Measurements from ENCODE around the gene TOGARAM2. TPM values are rescaled to one million over a fixed set of nuclear protein-coding genes. Genes with fewer than 3 reads are reported as not detected.

Gene TOGARAM2
- total and polyA plus RNA-seq, 10 of the 15 experiments (the other 5 are each of a cell fraction or from before 2014, with no cell fraction given), result 0.01 to 0.06 (median 0.03) TPM; not detected in 7

DNA sequence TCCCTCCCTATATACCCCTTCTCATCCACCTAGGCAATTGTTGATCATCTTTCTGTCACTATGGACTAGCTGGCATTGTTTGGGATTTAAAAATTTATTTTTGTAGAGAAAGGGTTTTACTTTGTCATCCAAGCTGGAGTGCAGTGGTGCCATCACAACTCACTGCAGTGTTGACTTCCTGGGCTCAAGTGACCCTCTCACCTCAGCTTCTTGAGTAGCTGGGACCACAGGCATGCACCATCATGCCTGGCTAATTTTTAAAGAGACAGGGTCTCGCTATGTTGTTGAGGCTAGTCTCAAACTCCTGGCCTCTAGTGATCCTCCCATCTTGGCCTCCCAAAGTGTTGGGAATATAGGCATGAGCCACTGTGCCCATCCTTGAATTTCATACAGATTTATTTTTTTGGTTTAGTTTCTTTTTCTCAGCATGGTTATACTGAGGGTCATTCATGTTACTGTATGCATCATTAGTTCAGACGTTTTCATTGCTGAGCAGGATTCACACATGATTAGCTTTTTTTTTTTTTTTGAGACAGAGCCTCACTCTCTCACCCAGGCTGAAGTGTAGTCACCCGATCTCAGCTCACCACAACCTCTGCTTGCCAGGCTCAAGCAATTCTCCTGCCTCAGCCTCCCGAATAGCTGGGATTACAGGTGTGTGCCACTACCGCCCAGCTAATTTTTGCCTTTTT, 101.9 kb downstream of the TOGARAM2 start:
- DNase-seq (ENCODE audit: low read depth, low spot score) (peak; percentile 55), ATAC-seq (peak; percentile 95), FAIRE-seq (peak; percentile 54)
- Histone ChIP-seq H3K9ac (ENCODE audit: control insufficient read depth, insufficient read depth, low read length) (peak overlapping the region; percentile 21; the same call in 1 of the 2 replicates), H3K79me2 (ENCODE audit: control insufficient read depth, insufficient read depth, low read length) (no peaks in the 10 kb centered on the region), H3K27me3 (replicated peaks in 1 of 2; ENCODE audit: control insufficient read depth in 2 of 2, insufficient read depth in 2 of 2, low read length in 1 of 2) (no peaks in the 10 kb centered on the region), H3K4me1 (ENCODE audit: control insufficient read depth, insufficient read depth, low read length) (peaks cover 16% of the 10 kb centered on the region), H3K4me3 (peak overlapping the region; percentile 46; the same call in 1 of the 2 replicates), H4K20me1 (ENCODE audit: control insufficient read depth, insufficient read depth) (no peaks in the 10 kb centered on the region), H2AFZ (ENCODE audit: control insufficient read depth, low read depth, low read length) (peak overlapping the region; percentile 92), H3K27ac (ENCODE audit: control insufficient read depth, insufficient read depth) (peak overlapping the region; percentile 57), H3K9me3 (replicated peaks; ENCODE audit: control insufficient read depth, insufficient read depth, low read length) (peaks cover 5% of the 10 kb centered on the region; the same call in 1 of the 3 replicates), H3K4me2 (ENCODE audit: control insufficient read depth, insufficient read depth) (peak overlapping the region; percentile 36; the same call in 1 of the 2 replicates), H3K36me3 (ENCODE audit: control insufficient read depth in 2 of 2, insufficient read depth in 2 of 2, low read length in 1 of 2) (no peaks in the 10 kb centered on the region; a peak in 1 of 4 replicates)
- in situ Hi-C loops (cut with MboI), result no loop called here
- TF ChIP-seq PAX5 (IDR thresholded peaks at IDR 0.05; ENCODE audit: borderline replicate concordance, low read depth, low read length) (0 out of 2 replicates have a peak, but pooled peaks have one; percentile 41), ZNF384 (IDR thresholded peaks at IDR 0.05; ENCODE audit: borderline replicate concordance, low read depth, low read length) (0 out of 2 replicates have a peak, but pooled peaks have one; percentile 34), ZNF24 (IDR thresholded peaks at IDR 0.05) (peak; percentile 78), RUNX3 (IDR thresholded peaks at IDR 0.05; ENCODE audit: low read length) (peak; percentile 55; the same call in 1 of the 2 replicates), CHD4 (IDR thresholded peaks at IDR 0.05) (no peak)
- SMC1A ChIA-PET (ENCODE audit: uncharacterized antibody, unreplicated experiment), result interaction anchor here (0.7 to 1.9 kb wide), 6 partner anchors 9 to 47 kb away, joined by 3 to 5 read pairs (median 4); partner anchors contain the start of gene PCARE
- 6% methylated on average over 5 of the region's 5 CpGs for WGBS (ENCODE audit: insufficient coverage, insufficient replicate concordance, low lambda C conversion rate, missing lambda C conversion rate)
- no TSS peak for BruUV-seq (replicated peaks)
- RAD21 ChIA-PET (ENCODE audit: unreplicated experiment), result interaction anchor here (1.0 to 1.6 kb wide), 5 partner anchors 9 to 48 kb away, joined by 3 to 6 read pairs (median 3); partner anchors contain the start of gene PCARE
- CTCF ChIA-PET, result interaction anchor here (1.2 to 1.3 kb wide), 2 partner anchors 21 to 511 kb away, joined by 3 read pairs; no protein-coding TSS in a partner anchor
- POLR2A ChIA-PET, result interaction anchor here (0.6 kb wide), 1 partner anchor 67 kb away, joined by 3 read pairs; no protein-coding TSS in a partner anchor
- intact Hi-C loops (cut with micrococcal nuclease; ENCODE audit: unreplicated experiment), result no loop called here

DNA sequence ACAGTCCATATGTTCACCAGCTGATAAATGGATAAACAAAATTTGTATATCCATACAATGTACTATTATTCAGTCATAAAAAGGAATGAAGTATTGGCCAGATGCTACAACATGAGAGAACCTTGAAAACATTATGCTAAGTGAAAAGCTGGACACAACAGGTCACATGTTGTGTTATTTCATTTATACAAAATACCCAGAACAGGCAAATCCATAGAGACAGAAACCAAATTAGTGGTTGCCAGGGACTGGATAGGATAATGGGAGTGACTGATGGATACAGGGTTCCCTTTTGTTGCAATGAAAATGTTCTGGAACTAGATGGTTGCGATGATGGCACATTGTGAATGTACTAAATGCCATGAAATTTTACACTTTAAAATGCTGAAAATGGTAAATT, 103.5 kb downstream of the TOGARAM2 start:
- Histone ChIP-seq H2AFZ (ENCODE audit: control insufficient read depth, low read depth, low read length) (no peak overlapping the region), H3K9ac (ENCODE audit: control insufficient read depth, insufficient read depth, low read length) (no peak overlapping the region), H3K27ac (ENCODE audit: control insufficient read depth, insufficient read depth) (no peak overlapping the region), H3K4me2 (ENCODE audit: control insufficient read depth, insufficient read depth) (no peak overlapping the region), H4K20me1 (ENCODE audit: control insufficient read depth, insufficient read depth) (no peaks in the 10 kb centered on the region), H3K4me3 (no peak overlapping the region), H3K27me3 (replicated peaks in 1 of 2; ENCODE audit: control insufficient read depth in 2 of 2, insufficient read depth in 2 of 2, low read length in 1 of 2) (no peaks in the 10 kb centered on the region), H3K9me3 (replicated peaks; ENCODE audit: control insufficient read depth, insufficient read depth, low read length) (peaks cover 2% of the 10 kb centered on the region; the same call in 1 of the 3 replicates), H3K79me2 (ENCODE audit: control insufficient read depth, insufficient read depth, low read length) (no peaks in the 10 kb centered on the region), H3K36me3 (ENCODE audit: control insufficient read depth in 2 of 2, insufficient read depth in 2 of 2, low read length in 1 of 2) (no peaks in the 10 kb centered on the region; a peak in 1 of 4 replicates), H3K4me1 (ENCODE audit: control insufficient read depth, insufficient read depth, low read length) (peaks cover 16% of the 10 kb centered on the region)
- ChIA-PET RAD21 (ENCODE audit: unreplicated experiment) (no interaction called here), SMC1A (ENCODE audit: uncharacterized antibody, unreplicated experiment) (interaction anchor here (0.6 to 1.4 kb wide), 2 partner anchors 23 to 149 kb away, joined by 3 read pairs; no protein-coding TSS in a partner anchor), POLR2A (no interaction called here), CTCF (no interaction called here)
- in situ Hi-C loops (cut with MboI), result no loop called here
- DNase-seq (ENCODE audit: low read depth, low spot score), result no peak
- ATAC-seq, result no peak
- intact Hi-C loops (cut with micrococcal nuclease; ENCODE audit: unreplicated experiment), result no loop called here
- FAIRE-seq, result no peak
- WGBS (ENCODE audit: insufficient coverage, insufficient replicate concordance, low lambda C conversion rate, missing lambda C conversion rate), result 96% methylated on average over 1 of the region's 1 CpG
- no TSS peak for BruUV-seq (replicated peaks)
- TF ChIP-seq TCF12 (IDR thresholded peaks at IDR 0.05; ENCODE audit: low read depth, low read length) (no peak), MYB (IDR thresholded peaks at IDR 0.05; ENCODE audit: borderline replicate concordance, low read depth, low read length) (no peak), ZSCAN29 (IDR thresholded peaks at IDR 0.05) (no peak), LARP7 (IDR thresholded peaks at IDR 0.05) (no peak), MTA2 (IDR thresholded peaks at IDR 0.05; ENCODE audit: low read depth) (no peak), PAX5 (IDR thresholded peaks at IDR 0.05; ENCODE audit: borderline replicate concordance, low read depth, low read length) (no peak), POLR2A (IDR thresholded peaks at IDR 0.05; ENCODE audit: low read depth, low read length) (no peak)
- TF ChIP-seq, protein P1, sequence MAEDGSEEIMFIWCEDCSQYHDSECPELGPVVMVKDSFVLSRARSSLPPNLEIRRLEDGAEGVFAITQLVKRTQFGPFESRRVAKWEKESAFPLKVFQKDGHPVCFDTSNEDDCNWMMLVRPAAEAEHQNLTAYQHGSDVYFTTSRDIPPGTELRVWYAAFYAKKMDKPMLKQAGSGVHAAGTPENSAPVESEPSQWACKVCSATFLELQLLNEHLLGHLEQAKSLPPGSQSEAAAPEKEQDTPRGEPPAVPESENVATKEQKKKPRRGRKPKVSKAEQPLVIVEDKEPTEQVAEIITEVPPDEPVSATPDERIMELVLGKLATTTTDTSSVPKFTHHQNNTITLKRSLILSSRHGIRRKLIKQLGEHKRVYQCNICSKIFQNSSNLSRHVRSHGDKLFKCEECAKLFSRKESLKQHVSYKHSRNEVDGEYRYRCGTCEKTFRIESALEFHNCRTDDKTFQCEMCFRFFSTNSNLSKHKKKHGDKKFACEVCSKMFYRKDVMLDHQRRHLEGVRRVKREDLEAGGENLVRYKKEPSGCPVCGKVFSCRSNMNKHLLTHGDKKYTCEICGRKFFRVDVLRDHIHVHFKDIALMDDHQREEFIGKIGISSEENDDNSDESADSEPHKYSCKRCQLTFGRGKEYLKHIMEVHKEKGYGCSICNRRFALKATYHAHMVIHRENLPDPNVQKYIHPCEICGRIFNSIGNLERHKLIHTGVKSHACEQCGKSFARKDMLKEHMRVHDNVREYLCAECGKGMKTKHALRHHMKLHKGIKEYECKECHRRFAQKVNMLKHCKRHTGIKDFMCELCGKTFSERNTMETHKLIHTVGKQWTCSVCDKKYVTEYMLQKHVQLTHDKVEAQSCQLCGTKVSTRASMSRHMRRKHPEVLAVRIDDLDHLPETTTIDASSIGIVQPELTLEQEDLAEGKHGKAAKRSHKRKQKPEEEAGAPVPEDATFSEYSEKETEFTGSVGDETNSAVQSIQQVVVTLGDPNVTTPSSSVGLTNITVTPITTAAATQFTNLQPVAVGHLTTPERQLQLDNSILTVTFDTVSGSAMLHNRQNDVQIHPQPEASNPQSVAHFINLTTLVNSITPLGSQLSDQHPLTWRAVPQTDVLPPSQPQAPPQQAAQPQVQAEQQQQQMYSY (CRISPR knock-in tag; IDR thresholded peaks at IDR 0.05), result no peak
